Neural crest cell (in vitro differentiated cells): ENCODE measurements around the gene ABHD1. TPM values are rescaled to one million over a fixed set of nuclear protein-coding genes. Genes with fewer than 3 reads are reported as not detected.

Source experiments
- DNase-seq: peaks from one replicate; pipeline ENCODE4 v3.0.0; 2021; ENCODE audit warnings: low read depth, mixed read lengths, low spot score
- H3K27ac Mint-ChIP-seq: one replicate; pipeline ENCODE4 v1.8.0; 2021; ENCODE audit warnings: mild to moderate bottlenecking, mixed read lengths; ENCODE audit not compliant: unreplicated experiment
- H3K27me3 Mint-ChIP-seq: 2 replicates; pipeline ENCODE4 v1.8.0; 2021; ENCODE audit warnings: low read depth, mild to moderate bottlenecking, mixed read lengths
- H3K36me3 Mint-ChIP-seq: 2 replicates; pipeline ENCODE4 v1.8.0; 2021; ENCODE audit warnings: low read depth, mild to moderate bottlenecking, mixed read lengths
- H3K4me1 Mint-ChIP-seq: 2 replicates; pipeline ENCODE4 v1.8.0; 2021; ENCODE audit warnings: mixed read lengths
- H3K4me3 Mint-ChIP-seq: one replicate; pipeline ENCODE4 v1.8.0; 2021; ENCODE audit warnings: mild to moderate bottlenecking, mixed read lengths
- H3K9me3 Mint-ChIP-seq: 2 replicates; pipeline ENCODE4 v1.8.0; 2021; ENCODE audit warnings: mixed read lengths
- total RNA-seq: library from RNA; stranded (reverse); gene quantifications from 2 replicates; pipeline ENCODE4 v1.2.1, GENCODE V29; 2021
- TF ChIP-seq, protein P1 (sequence below): fragments of 200-600 bp; sonication (generic); conservative IDR thresholded peaks from 2 replicates; pipeline ENCODE4 v1.5.0; 2021; ENCODE audit warnings: antibody characterized with exemption, mild to moderate bottlenecking

Gene ABHD1
- total RNA-seq, 1 donor from 2014 or later = 0.47 TPM

DNA sequence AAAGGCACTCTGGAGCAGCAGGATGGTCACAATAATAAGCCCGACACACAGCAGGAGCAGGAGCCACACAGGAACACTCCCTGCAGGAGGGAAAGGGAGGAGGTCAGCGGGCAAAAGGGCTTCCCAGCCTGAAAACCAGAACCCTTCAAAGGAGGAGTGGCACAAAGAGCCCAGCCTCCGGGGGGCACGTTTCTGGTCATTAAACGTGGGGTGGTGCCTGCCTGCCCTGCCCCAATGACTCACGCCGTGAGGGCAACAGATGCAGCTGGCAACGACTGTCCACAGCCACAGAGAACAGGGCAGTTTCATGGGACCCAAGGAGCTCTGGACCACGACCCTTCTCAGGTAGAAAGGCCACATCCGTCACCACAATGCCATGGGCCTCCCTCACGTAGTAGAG is 7.8 kb downstream of the ABHD1 start:
- no peak for DNase-seq
- Mint-ChIP-seq H3K36me3 (peaks cover 2% of the 10 kb centered on the region), H3K27me3 (no peaks in the 10 kb centered on the region), H3K27ac (no peak overlapping the region), H3K9me3 (no peaks in the 10 kb centered on the region), H3K4me3 (peak overlapping the region; percentile 66), H3K4me1 (peaks cover 12% of the 10 kb centered on the region)
- TF ChIP-seq, protein P1, sequence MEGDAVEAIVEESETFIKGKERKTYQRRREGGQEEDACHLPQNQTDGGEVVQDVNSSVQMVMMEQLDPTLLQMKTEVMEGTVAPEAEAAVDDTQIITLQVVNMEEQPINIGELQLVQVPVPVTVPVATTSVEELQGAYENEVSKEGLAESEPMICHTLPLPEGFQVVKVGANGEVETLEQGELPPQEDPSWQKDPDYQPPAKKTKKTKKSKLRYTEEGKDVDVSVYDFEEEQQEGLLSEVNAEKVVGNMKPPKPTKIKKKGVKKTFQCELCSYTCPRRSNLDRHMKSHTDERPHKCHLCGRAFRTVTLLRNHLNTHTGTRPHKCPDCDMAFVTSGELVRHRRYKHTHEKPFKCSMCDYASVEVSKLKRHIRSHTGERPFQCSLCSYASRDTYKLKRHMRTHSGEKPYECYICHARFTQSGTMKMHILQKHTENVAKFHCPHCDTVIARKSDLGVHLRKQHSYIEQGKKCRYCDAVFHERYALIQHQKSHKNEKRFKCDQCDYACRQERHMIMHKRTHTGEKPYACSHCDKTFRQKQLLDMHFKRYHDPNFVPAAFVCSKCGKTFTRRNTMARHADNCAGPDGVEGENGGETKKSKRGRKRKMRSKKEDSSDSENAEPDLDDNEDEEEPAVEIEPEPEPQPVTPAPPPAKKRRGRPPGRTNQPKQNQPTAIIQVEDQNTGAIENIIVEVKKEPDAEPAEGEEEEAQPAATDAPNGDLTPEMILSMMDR = no peak

- peak overlapping the region; percentile 35 for H3K27ac Mint-ChIP-seq
- no peaks in the 10 kb centered on the region for H3K27me3 Mint-ChIP-seq
- H3K36me3 Mint-ChIP-seq = peaks cover 2% of the 10 kb centered on the region
- TF ChIP-seq, protein P1 = no peak
- H3K9me3 Mint-ChIP-seq = no peaks in the 10 kb centered on the region
- H3K4me3 Mint-ChIP-seq = peak overlapping the region; percentile 94
- peaks cover 12% of the 10 kb centered on the region for H3K4me1 Mint-ChIP-seq
- DNase-seq = no peak
Measured at GRCh38 chr2:27133195-27133875, 9.7 kb downstream of the ABHD1 start.

- Mint-ChIP-seq H3K27ac (peak within 1 kb of the TSS; percentile 98), H3K9me3 (no peaks in the 10 kb centered on the region), H3K36me3 (peaks cover 2% of the 10 kb centered on the region), H3K4me1 (peaks cover 12% of the 10 kb centered on the region), H3K4me3 (peak within 1 kb of the TSS; percentile 94), H3K27me3 (no peaks in the 10 kb centered on the region)
- TF ChIP-seq, protein P1 = peak; percentile 32
- peak; percentile 99 for DNase-seq
Measured at GRCh38 chr2:27133905-27134780, 10.5 kb downstream of the ABHD1 start, which contains the start of gene PREB. PREB (minus strand) TSS chr2:27134636; CDS start chr2:27134421, 215 bp downstream.

DNA sequence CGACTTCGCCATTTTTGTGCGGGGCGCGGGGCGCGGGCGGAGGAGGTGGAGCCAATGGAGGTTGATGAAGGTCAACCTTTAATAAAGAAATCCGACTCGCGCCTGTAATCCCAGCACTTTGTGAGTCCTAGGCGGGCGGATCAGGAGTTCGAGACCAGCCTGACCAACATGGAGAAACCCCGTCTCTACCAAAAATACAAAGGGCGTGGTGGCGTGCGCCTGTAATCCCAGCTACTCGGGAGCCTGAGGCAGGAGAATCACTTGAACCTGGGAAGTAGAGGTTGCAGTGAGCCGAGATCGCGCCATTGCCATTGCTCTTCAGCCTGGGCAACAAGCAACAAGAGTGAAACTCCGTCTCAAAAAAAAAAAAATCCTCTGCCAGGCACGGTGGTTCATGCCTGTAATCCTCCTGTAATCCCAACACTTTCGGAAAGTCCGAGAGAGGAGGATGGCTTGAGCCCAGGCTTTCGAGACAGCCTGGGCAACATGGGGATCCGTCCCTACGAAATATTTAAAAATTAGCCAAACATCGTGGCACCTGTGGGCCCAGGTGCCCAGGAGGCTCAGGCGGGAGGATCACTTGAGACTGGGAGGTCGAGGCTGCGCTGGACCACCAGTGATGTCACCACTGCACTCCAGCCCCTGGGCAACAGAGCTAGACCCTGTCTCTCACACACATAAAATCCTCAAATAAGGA is 11.3 kb downstream of the ABHD1 start:
- H3K27me3 Mint-ChIP-seq = peaks cover 6% of the 10 kb centered on the region
- peaks cover 12% of the 10 kb centered on the region for H3K4me1 Mint-ChIP-seq
- no peaks in the 10 kb centered on the region for H3K9me3 Mint-ChIP-seq
- H3K4me3 Mint-ChIP-seq = peak overlapping the region; percentile 94
- TF ChIP-seq, protein P1 = no peak
- H3K27ac Mint-ChIP-seq = peak overlapping the region; percentile 57
- DNase-seq = no peak
- peaks cover 2% of the 10 kb centered on the region for H3K36me3 Mint-ChIP-seq

DNA sequence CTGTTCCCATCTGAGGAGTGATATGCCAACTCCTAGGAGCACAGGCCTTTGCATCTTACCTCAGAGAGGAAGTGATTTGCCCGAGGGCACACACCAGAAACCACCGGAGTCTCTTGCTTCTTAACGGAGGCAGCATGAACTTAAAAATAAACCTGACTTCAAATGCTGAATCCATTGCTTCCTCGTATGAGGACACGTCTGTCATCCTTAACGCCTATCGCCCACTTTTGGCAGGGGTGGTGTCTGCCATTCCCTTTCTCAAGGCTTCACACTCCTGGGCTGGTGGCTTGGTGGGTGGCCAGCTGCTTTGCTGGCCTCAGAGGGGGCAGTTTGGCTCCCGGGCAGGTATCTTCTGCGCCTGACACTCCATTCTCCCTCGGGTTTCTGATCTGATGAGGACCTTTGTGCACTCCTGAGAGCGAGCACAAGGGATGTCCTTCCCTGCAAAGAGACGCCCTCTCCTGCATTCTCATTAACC is 11.9 kb downstream of the ABHD1 start:
- H3K4me1 Mint-ChIP-seq = peaks cover 12% of the 10 kb centered on the region
- TF ChIP-seq, protein P1 = no peak
- H3K27me3 Mint-ChIP-seq = peaks cover 9% of the 10 kb centered on the region
- H3K36me3 Mint-ChIP-seq = no peaks in the 10 kb centered on the region
- DNase-seq = no peak
- H3K9me3 Mint-ChIP-seq = no peaks in the 10 kb centered on the region
- peak overlapping the region; percentile 86 for H3K4me3 Mint-ChIP-seq
- H3K27ac Mint-ChIP-seq = peak overlapping the region; percentile 57
